Vagina (tissue), 2 donors: Measurements from ENCODE around the gene THPO. TPM values are rescaled to one million over a fixed set of nuclear protein-coding genes. Genes with fewer than 3 reads are reported as not detected.
A peak's percentile ranks its signal among the peaks of the same experiment; 100 is the strongest.

Experiments used
- DNase-seq, 2 donors: peaks; one replicate each; pipeline ENCODE4 v3.0.0-alpha.2; 2017; ENCODE audit errors: extremely low spot score in 2 of 2
- H3K27ac ChIP-seq: fragments of 200-600 bp; sonication (generic); one replicate; pipeline ENCODE4 v1.5.1; 2019
- H3K27me3 ChIP-seq: fragments of 200-600 bp; sonication (generic); one replicate; pipeline ENCODE4 v1.5.1; 2019
- H3K36me3 ChIP-seq, 2 donors: fragments of 200-600 bp; sonication (generic); one replicate each; pipeline ENCODE4 v1.5.1; 2017 to 2019
- H3K4me1 ChIP-seq: fragments of 200-600 bp; sonication (generic); one replicate; pipeline ENCODE4 v1.5.1; 2019
- H3K4me3 ChIP-seq, 2 donors: fragments of 200-600 bp; sonication (generic); 1 replicate in 1 of 2; 2 replicates in 1 of 2; pipeline ENCODE4 v1.5.1; 2016 to 2019
- H3K9me3 ChIP-seq: fragments of 200-600 bp; sonication (generic); one replicate; pipeline ENCODE4 v1.5.1; 2019
- POLR2A ChIP-seq, 2 donors: fragments of 450-650 bp; IDR thresholded peaks; one replicate each; pipeline ENCODE4 v1.6.1; 2017; ENCODE audit warnings: antibody characterized with exemption in 2 of 2, mild to moderate bottlenecking in 2 of 2, moderate library complexity in 2 of 2
- POLR2AphosphoS5 ChIP-seq, 2 donors: sonication (generic); formaldehyde crosslinking; IDR thresholded peaks; one replicate each; pipeline ENCODE4 v1.9.0; 2017; ENCODE audit warnings: antibody characterized with exemption in 2 of 2, mild to moderate bottlenecking in 2 of 2, low read depth in 1 of 2; ENCODE audit not compliant: insufficient read depth in 1 of 2
- intact Hi-C: fragments of 100-400 bp; cut with DNase I; formaldehyde crosslinking; loops from one replicate; pipeline ENCODE4 v1.15.1; 2023
- total RNA-seq: library from RNA; depleted of rRNA; stranded (reverse); fragments of >200 nt; gene quantifications from one replicate; pipeline ENCODE4 v1.2.3, GENCODE V29; 2016
- TF ChIP-seq, protein P1 (sequence below), 3 experiments: fragments of 450-650 bp in 2 of 3; fragments of 200-600 bp in 1 of 3; sonication (generic) in 1 of 3; IDR thresholded peaks; one replicate each; pipeline ENCODE4 v1.5.1; 2017 to 2019; ENCODE audit warnings: antibody characterized with exemption in 3 of 3, mild to moderate bottlenecking in 2 of 3, moderate library complexity in 2 of 3

Gene THPO
- total RNA-seq, 1 donor from 2014 or later: 0.74 TPM

DNA sequence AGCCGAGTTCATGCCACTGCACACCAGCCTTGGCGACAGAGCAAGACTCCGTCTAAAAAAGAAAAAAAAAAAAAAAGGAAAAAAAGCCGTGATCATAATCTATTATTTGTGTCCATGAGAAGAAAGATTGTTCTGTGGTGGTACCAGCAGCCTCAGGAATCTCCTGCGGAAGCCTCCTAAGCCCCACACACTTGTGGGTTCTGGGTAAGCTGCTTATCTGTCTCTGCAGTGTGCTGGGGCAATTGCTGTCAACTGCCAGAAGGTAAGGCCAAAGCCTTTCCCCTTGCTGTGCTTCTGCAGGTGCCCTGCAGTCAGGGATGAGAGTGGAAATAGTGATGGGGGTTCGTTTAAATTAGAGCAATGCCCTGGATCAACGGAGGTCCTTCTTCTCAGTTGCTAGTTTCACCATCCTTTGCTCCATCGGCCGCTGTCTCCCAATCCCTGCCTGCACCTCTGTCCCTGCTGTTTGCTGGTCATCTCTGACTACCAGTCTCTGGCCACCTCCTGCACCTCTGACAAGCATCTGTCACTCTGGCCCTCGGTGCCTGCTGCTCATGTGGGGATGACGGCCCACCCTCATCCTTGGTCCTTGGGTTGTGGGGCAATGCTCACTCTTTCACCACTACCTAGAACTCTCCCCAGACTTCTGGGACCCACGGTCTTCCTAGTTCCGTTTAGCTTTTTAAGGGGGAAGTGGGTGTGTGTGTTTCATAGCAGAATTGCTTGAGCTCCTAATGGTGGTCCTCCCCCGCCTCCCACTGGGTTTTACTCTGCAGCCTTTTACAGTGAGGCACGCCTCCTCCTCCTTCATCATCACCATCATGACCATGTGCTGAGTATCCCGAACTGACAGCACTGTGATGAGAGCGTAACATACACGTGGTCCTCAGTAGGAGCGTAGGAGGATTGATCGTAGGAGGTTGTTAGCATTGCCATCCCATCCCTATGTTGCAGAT, 27.3 kb upstream of the THPO start:
- TF ChIP-seq, protein P1, sequence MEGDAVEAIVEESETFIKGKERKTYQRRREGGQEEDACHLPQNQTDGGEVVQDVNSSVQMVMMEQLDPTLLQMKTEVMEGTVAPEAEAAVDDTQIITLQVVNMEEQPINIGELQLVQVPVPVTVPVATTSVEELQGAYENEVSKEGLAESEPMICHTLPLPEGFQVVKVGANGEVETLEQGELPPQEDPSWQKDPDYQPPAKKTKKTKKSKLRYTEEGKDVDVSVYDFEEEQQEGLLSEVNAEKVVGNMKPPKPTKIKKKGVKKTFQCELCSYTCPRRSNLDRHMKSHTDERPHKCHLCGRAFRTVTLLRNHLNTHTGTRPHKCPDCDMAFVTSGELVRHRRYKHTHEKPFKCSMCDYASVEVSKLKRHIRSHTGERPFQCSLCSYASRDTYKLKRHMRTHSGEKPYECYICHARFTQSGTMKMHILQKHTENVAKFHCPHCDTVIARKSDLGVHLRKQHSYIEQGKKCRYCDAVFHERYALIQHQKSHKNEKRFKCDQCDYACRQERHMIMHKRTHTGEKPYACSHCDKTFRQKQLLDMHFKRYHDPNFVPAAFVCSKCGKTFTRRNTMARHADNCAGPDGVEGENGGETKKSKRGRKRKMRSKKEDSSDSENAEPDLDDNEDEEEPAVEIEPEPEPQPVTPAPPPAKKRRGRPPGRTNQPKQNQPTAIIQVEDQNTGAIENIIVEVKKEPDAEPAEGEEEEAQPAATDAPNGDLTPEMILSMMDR (IDR thresholded peaks at IDR 0.05): no peak
- no peak for TF ChIP-seq POLR2A (IDR thresholded peaks at IDR 0.05)
- Histone ChIP-seq H3K4me1 (peaks cover 2% of the 10 kb centered on the region), H3K27ac (no peak overlapping the region), H3K9me3 (no peaks in the 10 kb centered on the region), H3K4me3 (no peak overlapping the region), H3K36me3 (no peaks in the 10 kb centered on the region), H3K27me3 (no peaks in the 10 kb centered on the region)
- intact Hi-C loops: no loop called here
- no peak for DNase-seq

DNA sequence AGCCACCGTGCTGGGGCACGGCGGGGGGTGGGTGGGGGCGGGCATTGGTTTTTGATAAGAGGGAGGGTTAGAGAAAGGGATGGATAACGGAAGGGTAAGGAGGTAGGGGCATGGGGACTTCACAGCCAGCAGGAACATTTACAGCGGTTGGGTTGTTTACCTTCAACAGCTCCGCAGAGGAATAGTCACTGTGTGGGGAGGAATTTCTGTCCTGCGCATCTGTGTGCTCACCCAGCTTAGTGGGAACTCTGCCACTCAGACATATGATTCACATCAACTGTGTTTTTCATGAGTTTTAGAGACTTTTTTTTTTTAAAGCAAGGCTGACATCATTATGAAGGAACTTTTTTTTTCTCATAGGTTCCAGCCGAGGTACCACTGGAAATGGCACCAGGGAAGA, 21.4 kb upstream of the THPO start:
- no peak for TF ChIP-seq POLR2A (IDR thresholded peaks at IDR 0.05)
- no peak for TF ChIP-seq POLR2AphosphoS5 (IDR thresholded peaks at IDR 0.05; ENCODE audit: insufficient read depth in 1 of 2, low read depth in 1 of 2)
- TF ChIP-seq, protein P1 (IDR thresholded peaks at IDR 0.05): no peak
- H3K36me3 ChIP-seq: no peaks in the 10 kb centered on the region
- no peak overlapping the region for H3K4me3 ChIP-seq
- peak overlapping the region; percentile 27 for H3K27ac ChIP-seq
- no peak for DNase-seq
- no peaks in the 10 kb centered on the region for H3K27me3 ChIP-seq
- H3K9me3 ChIP-seq: no peaks in the 10 kb centered on the region
- intact Hi-C loops: no loop called here
- H3K4me1 ChIP-seq: peaks cover 6% of the 10 kb centered on the region

DNA sequence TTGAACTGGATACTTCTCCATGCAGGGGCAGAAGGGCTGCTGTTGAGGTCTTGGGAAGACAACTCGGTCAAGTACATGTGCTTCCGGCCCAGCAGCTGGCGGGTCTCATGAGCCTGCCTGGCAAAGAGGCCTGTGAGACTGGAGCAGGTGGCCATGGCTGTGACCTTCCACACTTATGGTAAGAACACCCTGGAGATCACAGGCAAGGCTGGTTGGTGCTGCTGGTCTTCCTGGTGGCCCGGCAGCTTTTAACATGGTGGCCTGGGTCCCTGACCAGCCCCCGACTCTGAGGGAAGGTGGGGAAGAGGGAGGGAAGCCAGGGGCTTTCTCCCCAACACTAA, 17.3 kb upstream of the THPO start:
- H3K27me3 ChIP-seq: no peaks in the 10 kb centered on the region
- H3K36me3 ChIP-seq: no peaks in the 10 kb centered on the region
- intact Hi-C loops: no loop called here
- H3K27ac ChIP-seq: no peak overlapping the region
- no peaks in the 10 kb centered on the region for H3K9me3 ChIP-seq
- TF ChIP-seq POLR2A (IDR thresholded peaks at IDR 0.05): no peak
- TF ChIP-seq, protein P1 (IDR thresholded peaks at IDR 0.05): no peak
- no peak for TF ChIP-seq POLR2AphosphoS5 (IDR thresholded peaks at IDR 0.05; ENCODE audit: insufficient read depth in 1 of 2, low read depth in 1 of 2)
- no peak for DNase-seq
- H3K4me1 ChIP-seq: peaks cover 3% of the 10 kb centered on the region
- H3K4me3 ChIP-seq: no peak overlapping the region

DNA sequence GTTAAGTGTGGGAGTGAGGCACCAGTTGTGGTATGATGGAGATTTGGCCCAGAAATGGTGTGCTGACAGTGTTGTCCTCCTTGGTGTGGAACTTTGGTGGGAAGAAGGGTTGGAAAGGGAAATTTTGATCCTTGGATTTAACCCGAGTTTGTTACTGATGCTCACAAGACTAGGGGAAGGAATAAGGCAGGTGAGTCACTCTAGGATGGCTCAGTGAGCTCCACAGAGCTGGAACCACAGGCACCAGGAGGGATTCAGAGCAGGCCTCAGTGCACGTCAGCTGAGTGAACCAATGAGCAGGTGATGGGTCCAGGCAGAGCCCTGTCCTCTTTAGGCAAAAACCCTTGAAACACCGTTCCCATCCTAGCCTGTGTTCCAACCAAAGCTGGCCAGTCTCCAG, 13.3 kb upstream of the THPO start:
- no peak for DNase-seq
- TF ChIP-seq, protein P1 (IDR thresholded peaks at IDR 0.05): no peak
- TF ChIP-seq POLR2AphosphoS5 (IDR thresholded peaks at IDR 0.05; ENCODE audit: insufficient read depth in 1 of 2, low read depth in 1 of 2) (no peak), POLR2A (IDR thresholded peaks at IDR 0.05) (no peak)
- Histone ChIP-seq H3K27ac (peak overlapping the region; percentile 42), H3K4me1 (no peaks in the 10 kb centered on the region), H3K4me3 (no peak overlapping the region), H3K36me3 (no peaks in the 10 kb centered on the region), H3K27me3 (no peaks in the 10 kb centered on the region), H3K9me3 (no peaks in the 10 kb centered on the region)
- intact Hi-C loops: no loop called here

DNA sequence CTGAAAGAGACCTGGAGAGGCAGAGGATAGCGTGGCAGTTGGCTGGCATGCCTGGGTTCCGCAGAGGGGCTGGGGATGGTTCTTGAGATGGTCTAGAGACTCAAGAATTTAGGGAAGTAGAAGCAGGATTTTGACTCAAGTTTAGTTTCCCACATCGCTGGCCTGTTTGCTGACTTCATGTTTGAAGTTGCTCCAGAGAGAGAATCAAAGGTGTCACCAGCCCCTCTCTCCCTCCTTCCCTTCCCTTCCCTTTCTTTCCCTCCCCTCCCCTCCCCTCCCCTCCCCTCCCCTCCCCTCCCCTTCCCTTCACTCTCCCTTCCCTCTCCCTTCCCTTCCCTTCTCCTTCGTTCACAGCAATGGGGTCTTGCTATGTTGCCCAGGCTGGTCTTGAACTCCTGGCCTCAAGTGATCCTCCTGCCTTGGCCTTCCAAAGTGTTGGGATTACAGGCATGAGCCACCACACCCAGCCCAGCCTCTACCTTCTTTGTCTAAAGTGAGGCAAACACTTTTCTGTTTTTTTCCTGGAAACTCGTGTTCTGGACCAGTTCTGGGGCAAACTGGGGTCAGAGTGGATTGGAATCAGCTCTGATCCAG, 12.0 kb upstream of the THPO start:
- no peak for DNase-seq
- no peak overlapping the region for H3K4me3 ChIP-seq
- peak overlapping the region; percentile 42 for H3K27ac ChIP-seq
- no peaks in the 10 kb centered on the region for H3K9me3 ChIP-seq
- intact Hi-C loops: no loop called here
- H3K4me1 ChIP-seq: no peaks in the 10 kb centered on the region
- no peaks in the 10 kb centered on the region for H3K27me3 ChIP-seq
- H3K36me3 ChIP-seq: peaks cover 0 to 3% of the 10 kb centered on the region in 2 donors
- TF ChIP-seq, protein P1 (IDR thresholded peaks at IDR 0.05): no peak
- TF ChIP-seq POLR2A (IDR thresholded peaks at IDR 0.05): no peak
